Liver (tissue), 9 donors: ENCODE measurements around the gene ABCA9. TPM values are rescaled to one million over a fixed set of nuclear protein-coding genes. Genes with fewer than 3 reads are reported as not detected.

Source experiments
- DNase-seq: peaks from one replicate; pipeline ENCODE4 v3.0.0-alpha.2; 2017; ENCODE audit warnings: low spot score
- H3K27ac ChIP-seq, 2 donors: one replicate each; pipeline ENCODE4 v1.7.0; 2013; ENCODE audit warnings: inconsistent platforms in 2 of 2, low read length in 2 of 2, control low read depth in 1 of 2, low read depth in 1 of 2, mild to moderate bottlenecking in 1 of 2
- H3K27me3 ChIP-seq, 4 donors: one replicate each; pipeline versions ENCODE4 v1.6.1 to v1.7.0; 2013; ENCODE audit warnings: low read length in 3 of 4, inconsistent platforms in 1 of 4, mild to moderate bottlenecking in 1 of 4, moderate library complexity in 1 of 4; ENCODE audit not compliant: control insufficient read depth in 4 of 4, insufficient read depth in 4 of 4
- H3K36me3 ChIP-seq, 4 donors: one replicate each; pipeline versions ENCODE4 v1.6.1 to v1.7.0; 2013; ENCODE audit warnings: low read length in 3 of 4, mild to moderate bottlenecking in 3 of 4, low read depth in 1 of 4, moderate library complexity in 1 of 4; ENCODE audit not compliant: control insufficient read depth in 4 of 4, insufficient read depth in 3 of 4
- H3K4me1 ChIP-seq, 4 donors: one replicate each; pipeline versions ENCODE4 v1.6.1 to v1.7.0; 2013; ENCODE audit warnings: low read length in 3 of 4, mild to moderate bottlenecking in 3 of 4, moderate library complexity in 1 of 4; ENCODE audit not compliant: control insufficient read depth in 4 of 4, insufficient read depth in 4 of 4
- H3K4me3 ChIP-seq, 3 donors: one replicate each; pipeline versions ENCODE4 v1.6.1 to v1.7.0; 2013; ENCODE audit warnings: low read length in 3 of 3, control low read depth in 1 of 3, low read depth in 1 of 3, mild to moderate bottlenecking in 1 of 3
- H3K9ac ChIP-seq, 2 donors: one replicate each; pipeline ENCODE4 v1.7.0; 2013; ENCODE audit warnings: low read length in 2 of 2, mild to moderate bottlenecking in 2 of 2, moderate library complexity in 2 of 2, control low read depth in 1 of 2, low read depth in 1 of 2
- H3K9me3 ChIP-seq, 4 donors: one replicate each; pipeline versions ENCODE4 v1.6.1 to v1.7.0; 2013; ENCODE audit warnings: low read length in 3 of 4; ENCODE audit not compliant: control insufficient read depth in 4 of 4
- ATF3 ChIP-seq: IDR thresholded peaks from 2 replicates; pipeline ENCODE4 v1.6.1; 2016; ENCODE audit warnings: antibody characterized with exemption
- CTCF ChIP-seq: fragments of 150-350 bp; IDR thresholded peaks from 2 replicates; pipeline ENCODE4 v1.5.1; 2017; ENCODE audit warnings: improper control_type of control experiment, low read depth, low read length; ENCODE audit not compliant: missing input control
- EGR1 ChIP-seq, 2 donors: IDR thresholded peaks; 2 replicates each; pipeline ENCODE4 v1.6.1; 2016 to 2018; ENCODE audit warnings: antibody characterized with exemption in 2 of 2, low read depth in 2 of 2
- FOXA1 ChIP-seq: IDR thresholded peaks from 2 replicates; pipeline ENCODE4 v1.6.1; 2016; ENCODE audit warnings: antibody characterized with exemption
- FOXA2 ChIP-seq: IDR thresholded peaks from 2 replicates; pipeline ENCODE4 v1.6.1; 2016; ENCODE audit warnings: antibody characterized with exemption
- GABPA ChIP-seq, 2 donors: IDR thresholded peaks in 1 of 2; conservative IDR thresholded peaks in 1 of 2; 2 replicates each; pipeline ENCODE4 v1.6.1; 2016; ENCODE audit warnings: antibody characterized with exemption in 2 of 2, mild to moderate bottlenecking in 1 of 2, moderate library complexity in 1 of 2
- HNF4A ChIP-seq, 2 donors: conservative IDR thresholded peaks; 2 replicates each; pipeline ENCODE4 v1.6.1; 2016; ENCODE audit warnings: antibody characterized with exemption in 2 of 2, mild to moderate bottlenecking in 2 of 2
- HNF4G ChIP-seq: IDR thresholded peaks from 2 replicates; pipeline ENCODE4 v1.6.1; 2016; ENCODE audit warnings: antibody characterized with exemption
- JUND ChIP-seq, 2 donors: IDR thresholded peaks; 2 replicates each; pipeline ENCODE4 v1.6.1; 2016; ENCODE audit warnings: antibody characterized with exemption in 2 of 2
- NR2F2 ChIP-seq: IDR thresholded peaks from 2 replicates; pipeline ENCODE4 v1.6.1; 2016; ENCODE audit warnings: antibody characterized with exemption
- RAD21 ChIP-seq, 2 donors: IDR thresholded peaks; 2 replicates each; pipeline ENCODE4 v1.6.1; 2016; ENCODE audit warnings: antibody characterized with exemption in 2 of 2, mild to moderate bottlenecking in 2 of 2
- RXRA ChIP-seq, 2 donors: IDR thresholded peaks; 2 replicates each; pipeline ENCODE4 v1.6.1; 2017 to 2018; ENCODE audit warnings: antibody characterized with exemption in 2 of 2, mild to moderate bottlenecking in 1 of 2
- TAF1 ChIP-seq: conservative IDR thresholded peaks from 2 replicates; pipeline ENCODE4 v1.6.1; 2016; ENCODE audit warnings: antibody characterized with exemption, mild to moderate bottlenecking
- YY1 ChIP-seq: IDR thresholded peaks from 2 replicates; pipeline ENCODE4 v1.6.1; 2016; ENCODE audit warnings: antibody characterized with exemption, mild to moderate bottlenecking
- WGBS: extraction: QIAGEN DNeasy Blood & Tissue Kit; methylation state at CpG from one replicate; pipeline ENCODE4 v1.1.7; 2013; 5-methylcytosine and 5-hydroxymethylcytosine counted together
- polyA plus RNA-seq, 2 donors: library from polyadenylated mRNA; stranded (reverse) in 1 of 2; unstranded in 1 of 2; fragments of 200-250 nt in 1 of 2; fragments of >200 nt in 1 of 2; fragmentation: Nextera tagmentation in 1 of 2; extraction: Ambion mirVana in 1 of 2; gene quantifications; one replicate each; pipeline versions ENCODE4 v1.2.1 to v1.2.3, GENCODE V29; 2013 to 2015
- total RNA-seq, 2 donors: library from RNA; depleted of rRNA; stranded (reverse); fragments of >200 nt; gene quantifications; one replicate each; pipeline ENCODE4 v1.2.3, GENCODE V29; 2014
- TF ChIP-seq, protein P1 (sequence below): IDR thresholded peaks from 2 replicates; pipeline ENCODE4 v1.6.1; 2016; ENCODE audit warnings: antibody characterized with exemption
- TF ChIP-seq, protein P2 (sequence below): IDR thresholded peaks from 2 replicates; pipeline ENCODE4 v1.6.1; 2016; ENCODE audit warnings: antibody characterized with exemption
- TF ChIP-seq, protein P3 (sequence below): IDR thresholded peaks from 2 replicates; pipeline ENCODE4 v1.6.1; 2016; ENCODE audit warnings: antibody characterized with exemption, mild to moderate bottlenecking
- donor health status: healthy.
- donor health status: healthy.
- donor health status: healthy.
- donor health status: healthy.
- donor health status: healthy.

The ABCA9 gene
- total and polyA plus RNA-seq, 4 donors: 1.4 to 18.9 (median 5.9) TPM

DNA sequence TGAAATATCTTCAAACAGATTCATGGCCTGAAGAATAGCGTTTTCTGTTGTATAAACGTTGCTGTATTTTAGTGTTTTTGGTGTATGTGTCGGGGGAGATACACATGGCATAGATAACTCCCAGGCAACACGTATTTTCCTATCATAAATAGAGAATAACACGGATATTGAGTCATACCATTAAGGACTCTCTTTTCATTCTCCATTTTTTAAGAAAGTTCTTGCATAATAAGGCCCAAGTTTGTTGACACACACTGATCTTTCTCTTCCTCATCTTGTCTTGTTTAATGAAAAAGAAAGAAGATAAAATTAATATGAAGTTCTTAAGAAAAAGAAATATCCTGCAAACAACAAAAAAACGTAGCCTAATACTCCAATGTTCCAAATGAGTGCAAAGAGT is 119.0 kb downstream of the ABCA9 start:
- H3K9me3 ChIP-seq: no peaks in the 10 kb centered on the region
- WGBS: 85% methylated on average over 6 of the region's 6 CpGs
- peaks cover 0 to 4% (median 1%) of the 10 kb centered on the region in 4 donors for H3K36me3 ChIP-seq
- no peak overlapping the region for H3K9ac ChIP-seq
- TF ChIP-seq RXRA (IDR thresholded peaks at IDR 0.05) (no peak), GABPA (IDR thresholded peaks at IDR 0.05 in 1 of 2, conservative IDR thresholded peaks at IDR 0.05 in 1 of 2) (no peak), TAF1 (no peak), NR2F2 (no peak), ATF3 (no peak), FOXA1 (no peak), YY1 (no peak), FOXA2 (no peak), EGR1 (IDR thresholded peaks at IDR 0.05; ENCODE audit: low read depth in 2 of 2) (no peak), HNF4A (conservative IDR thresholded peaks at IDR 0.05) (no peak), CTCF (no peak), JUND (IDR thresholded peaks at IDR 0.05) (no peak), HNF4G (no peak)
- TF ChIP-seq, protein P1, sequence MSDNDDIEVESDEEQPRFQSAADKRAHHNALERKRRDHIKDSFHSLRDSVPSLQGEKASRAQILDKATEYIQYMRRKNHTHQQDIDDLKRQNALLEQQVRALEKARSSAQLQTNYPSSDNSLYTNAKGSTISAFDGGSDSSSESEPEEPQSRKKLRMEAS: no peak
- peaks cover 6 to 44% (median 28%) of the 10 kb centered on the region in 4 donors for H3K4me1 ChIP-seq
- H3K27me3 ChIP-seq: no peaks in the 10 kb centered on the region
- H3K4me3 ChIP-seq: no peak overlapping the region
- no peak for DNase-seq
- no peak overlapping the region for H3K27ac ChIP-seq

DNA sequence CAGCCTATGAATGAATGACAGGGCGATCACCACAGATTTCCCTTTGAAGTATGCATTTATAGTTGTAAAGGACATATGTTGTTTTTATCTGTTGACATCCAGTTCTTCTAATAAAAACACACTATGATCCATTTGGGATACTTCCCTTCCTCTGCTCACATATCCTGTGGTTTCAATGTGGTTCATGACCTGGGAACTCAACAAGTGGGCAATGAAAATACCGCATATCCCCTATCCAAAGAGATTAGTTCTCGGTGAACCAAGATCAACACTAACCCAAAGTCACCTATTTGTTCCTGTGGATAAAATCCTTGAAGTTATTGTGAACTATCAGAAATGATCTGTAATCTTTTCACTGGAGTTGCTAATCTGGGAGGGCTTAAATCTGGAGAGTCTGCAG is 121.5 kb downstream of the ABCA9 start:
- 72% methylated on average over 3 of the region's 3 CpGs for WGBS
- H3K9me3 ChIP-seq: no peaks in the 10 kb centered on the region
- no peak overlapping the region for H3K9ac ChIP-seq
- H3K4me1 ChIP-seq: peaks cover 6 to 47% (median 28%) of the 10 kb centered on the region in 4 donors
- H3K27me3 ChIP-seq: no peaks in the 10 kb centered on the region
- H3K4me3 ChIP-seq: no peak overlapping the region
- no peak for DNase-seq
- H3K27ac ChIP-seq: peak overlapping the region; percentile 57 to 62
- TF ChIP-seq, protein P1: no peak
- TF ChIP-seq HNF4A (conservative IDR thresholded peaks at IDR 0.05) (no peak), TAF1 (no peak), NR2F2 (peak; percentile 34)
- peaks cover 0 to 14% (median 2%) of the 10 kb centered on the region in 4 donors for H3K36me3 ChIP-seq

GRCh38 chr17:68937890-68938514 is 122.7 kb downstream of the ABCA9 start:
- no peaks in the 10 kb centered on the region for H3K9me3 ChIP-seq
- WGBS: 32% methylated on average over 8 of the region's 8 CpGs
- H3K9ac ChIP-seq: peak overlapping the region in 1 of 2 donors; percentile 49
- H3K27ac ChIP-seq: peak overlapping the region; percentile 57 to 62
- H3K4me1 ChIP-seq: peaks cover 6 to 40% (median 23%) of the 10 kb centered on the region in 4 donors
- H3K4me3 ChIP-seq: no peak overlapping the region
- no peak for DNase-seq
- H3K27me3 ChIP-seq: no peaks in the 10 kb centered on the region
- H3K36me3 ChIP-seq: peaks cover 0 to 17% (median 2%) of the 10 kb centered on the region in 4 donors
- TF ChIP-seq, protein P1: peak; percentile 47
- TF ChIP-seq JUND (IDR thresholded peaks at IDR 0.05): peak; percentile 81 to 85
- TF ChIP-seq NR2F2: no peak
- TF ChIP-seq EGR1 (IDR thresholded peaks at IDR 0.05; ENCODE audit: low read depth in 2 of 2): peak in 1 of 2 donors; percentile 24
- TF ChIP-seq ATF3: no peak
- TF ChIP-seq, protein P2, sequence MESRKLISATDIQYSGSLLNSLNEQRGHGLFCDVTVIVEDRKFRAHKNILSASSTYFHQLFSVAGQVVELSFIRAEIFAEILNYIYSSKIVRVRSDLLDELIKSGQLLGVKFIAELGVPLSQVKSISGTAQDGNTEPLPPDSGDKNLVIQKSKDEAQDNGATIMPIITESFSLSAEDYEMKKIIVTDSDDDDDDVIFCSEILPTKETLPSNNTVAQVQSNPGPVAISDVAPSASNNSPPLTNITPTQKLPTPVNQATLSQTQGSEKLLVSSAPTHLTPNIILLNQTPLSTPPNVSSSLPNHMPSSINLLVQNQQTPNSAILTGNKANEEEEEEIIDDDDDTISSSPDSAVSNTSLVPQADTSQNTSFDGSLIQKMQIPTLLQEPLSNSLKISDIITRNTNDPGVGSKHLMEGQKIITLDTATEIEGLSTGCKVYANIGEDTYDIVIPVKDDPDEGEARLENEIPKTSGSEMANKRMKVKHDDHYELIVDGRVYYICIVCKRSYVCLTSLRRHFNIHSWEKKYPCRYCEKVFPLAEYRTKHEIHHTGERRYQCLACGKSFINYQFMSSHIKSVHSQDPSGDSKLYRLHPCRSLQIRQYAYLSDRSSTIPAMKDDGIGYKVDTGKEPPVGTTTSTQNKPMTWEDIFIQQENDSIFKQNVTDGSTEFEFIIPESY: peak; percentile 72
- peak; percentile 88 to 92 for TF ChIP-seq RXRA (IDR thresholded peaks at IDR 0.05)
- TF ChIP-seq, protein P3, sequence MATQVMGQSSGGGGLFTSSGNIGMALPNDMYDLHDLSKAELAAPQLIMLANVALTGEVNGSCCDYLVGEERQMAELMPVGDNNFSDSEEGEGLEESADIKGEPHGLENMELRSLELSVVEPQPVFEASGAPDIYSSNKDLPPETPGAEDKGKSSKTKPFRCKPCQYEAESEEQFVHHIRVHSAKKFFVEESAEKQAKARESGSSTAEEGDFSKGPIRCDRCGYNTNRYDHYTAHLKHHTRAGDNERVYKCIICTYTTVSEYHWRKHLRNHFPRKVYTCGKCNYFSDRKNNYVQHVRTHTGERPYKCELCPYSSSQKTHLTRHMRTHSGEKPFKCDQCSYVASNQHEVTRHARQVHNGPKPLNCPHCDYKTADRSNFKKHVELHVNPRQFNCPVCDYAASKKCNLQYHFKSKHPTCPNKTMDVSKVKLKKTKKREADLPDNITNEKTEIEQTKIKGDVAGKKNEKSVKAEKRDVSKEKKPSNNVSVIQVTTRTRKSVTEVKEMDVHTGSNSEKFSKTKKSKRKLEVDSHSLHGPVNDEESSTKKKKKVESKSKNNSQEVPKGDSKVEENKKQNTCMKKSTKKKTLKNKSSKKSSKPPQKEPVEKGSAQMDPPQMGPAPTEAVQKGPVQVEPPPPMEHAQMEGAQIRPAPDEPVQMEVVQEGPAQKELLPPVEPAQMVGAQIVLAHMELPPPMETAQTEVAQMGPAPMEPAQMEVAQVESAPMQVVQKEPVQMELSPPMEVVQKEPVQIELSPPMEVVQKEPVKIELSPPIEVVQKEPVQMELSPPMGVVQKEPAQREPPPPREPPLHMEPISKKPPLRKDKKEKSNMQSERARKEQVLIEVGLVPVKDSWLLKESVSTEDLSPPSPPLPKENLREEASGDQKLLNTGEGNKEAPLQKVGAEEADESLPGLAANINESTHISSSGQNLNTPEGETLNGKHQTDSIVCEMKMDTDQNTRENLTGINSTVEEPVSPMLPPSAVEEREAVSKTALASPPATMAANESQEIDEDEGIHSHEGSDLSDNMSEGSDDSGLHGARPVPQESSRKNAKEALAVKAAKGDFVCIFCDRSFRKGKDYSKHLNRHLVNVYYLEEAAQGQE: peak; percentile 90
- TF ChIP-seq FOXA2: no peak
- peak; percentile 58 to 60 for TF ChIP-seq RAD21 (IDR thresholded peaks at IDR 0.05)
- TF ChIP-seq FOXA1: peak; percentile 49
- peak; percentile 92 for TF ChIP-seq YY1
